ENCODE data around the gene NARS2.

Gene NARS2

DNA sequence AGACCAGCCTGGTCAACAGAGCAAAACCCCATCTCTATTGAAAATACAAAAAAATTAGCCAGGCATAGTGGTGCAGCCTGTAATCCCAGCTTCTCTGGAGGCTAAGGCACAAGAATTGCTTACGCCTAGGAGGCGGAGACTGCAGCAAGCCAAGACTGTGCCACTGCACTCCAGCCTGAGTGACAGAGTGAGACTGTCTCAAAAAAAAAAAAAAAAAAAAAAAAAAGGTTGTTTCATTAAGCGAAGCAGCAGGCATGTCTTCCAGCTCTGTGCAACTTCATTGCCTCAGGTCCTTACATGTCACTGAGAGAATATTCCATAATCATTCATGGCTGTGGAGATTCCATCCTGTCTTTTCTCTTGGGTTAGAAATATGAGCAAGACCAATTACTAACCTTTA, 174.0 kb downstream of the NARS2 start:
- ChIA-PET POLR2A (no interaction called here), CTCF (interaction anchor here (0.8 to 4.2 kb wide), 3 partner anchors 12 to 164 kb away, joined by 3 to 25 read pairs (median 3); no protein-coding TSS in a partner anchor)
- TF ChIP-seq, protein P1, sequence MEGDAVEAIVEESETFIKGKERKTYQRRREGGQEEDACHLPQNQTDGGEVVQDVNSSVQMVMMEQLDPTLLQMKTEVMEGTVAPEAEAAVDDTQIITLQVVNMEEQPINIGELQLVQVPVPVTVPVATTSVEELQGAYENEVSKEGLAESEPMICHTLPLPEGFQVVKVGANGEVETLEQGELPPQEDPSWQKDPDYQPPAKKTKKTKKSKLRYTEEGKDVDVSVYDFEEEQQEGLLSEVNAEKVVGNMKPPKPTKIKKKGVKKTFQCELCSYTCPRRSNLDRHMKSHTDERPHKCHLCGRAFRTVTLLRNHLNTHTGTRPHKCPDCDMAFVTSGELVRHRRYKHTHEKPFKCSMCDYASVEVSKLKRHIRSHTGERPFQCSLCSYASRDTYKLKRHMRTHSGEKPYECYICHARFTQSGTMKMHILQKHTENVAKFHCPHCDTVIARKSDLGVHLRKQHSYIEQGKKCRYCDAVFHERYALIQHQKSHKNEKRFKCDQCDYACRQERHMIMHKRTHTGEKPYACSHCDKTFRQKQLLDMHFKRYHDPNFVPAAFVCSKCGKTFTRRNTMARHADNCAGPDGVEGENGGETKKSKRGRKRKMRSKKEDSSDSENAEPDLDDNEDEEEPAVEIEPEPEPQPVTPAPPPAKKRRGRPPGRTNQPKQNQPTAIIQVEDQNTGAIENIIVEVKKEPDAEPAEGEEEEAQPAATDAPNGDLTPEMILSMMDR (IDR thresholded peaks at IDR 0.05; ENCODE audit: insufficient read depth, low read length, missing control alignments) = no peak
- DNase-seq (ENCODE audit: low read depth, low spot score) = no peak
- H3K4me3 ChIP-seq (ENCODE audit: low read depth, low read length) = no peak overlapping the region

DNA sequence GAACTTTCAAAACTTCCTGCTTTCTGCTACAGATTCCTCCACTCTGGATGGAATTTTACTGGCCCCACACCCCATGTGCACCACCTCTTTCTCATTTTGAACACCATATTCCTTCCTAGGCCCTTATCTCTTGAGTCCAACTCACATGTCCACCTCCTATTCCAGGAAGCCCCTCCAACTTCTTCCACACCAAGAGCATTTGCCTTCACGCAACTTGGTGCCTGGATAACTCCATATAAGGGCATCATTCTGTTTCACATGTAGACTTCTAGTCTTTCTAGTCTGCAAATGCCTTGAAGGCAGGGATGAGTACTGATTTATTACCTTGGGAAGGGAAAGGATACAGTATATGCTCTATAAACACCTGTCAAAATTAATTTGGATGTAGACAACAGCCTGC, 174.5 kb downstream of the NARS2 start:
- H3K4me3 ChIP-seq (ENCODE audit: low read depth, low read length) = no peak overlapping the region
- CTCF ChIA-PET = interaction anchor here (0.6 to 4.2 kb wide), 5 partner anchors 13 to 164 kb away, joined by 3 to 25 read pairs (median 3); no protein-coding TSS in a partner anchor
- POLR2A ChIA-PET = no interaction called here
- DNase-seq (ENCODE audit: low read depth, low spot score) = no peak
- TF ChIP-seq, protein P1 (IDR thresholded peaks at IDR 0.05; ENCODE audit: insufficient read depth, low read length, missing control alignments) = no peak

DNA sequence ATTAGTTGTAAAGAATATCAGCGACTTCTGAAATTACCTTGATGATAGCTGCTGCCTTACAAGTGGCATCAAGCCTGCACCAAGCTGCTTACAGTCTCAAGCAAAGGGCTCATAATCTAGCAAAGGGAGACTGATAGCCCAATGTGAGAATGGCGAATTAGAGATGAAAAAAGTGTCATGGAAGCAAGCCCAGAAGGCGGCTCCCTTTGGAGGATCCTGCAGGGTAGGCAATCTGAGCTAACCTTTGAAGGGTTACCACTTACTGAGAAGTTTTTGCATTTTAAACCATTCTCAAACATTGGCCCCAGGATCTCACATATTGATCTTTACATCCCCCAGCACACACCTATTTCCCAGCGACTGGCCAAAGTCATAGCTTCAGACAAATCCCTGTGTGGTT, 175.5 kb downstream of the NARS2 start:
- TF ChIP-seq, protein P1 (IDR thresholded peaks at IDR 0.05; ENCODE audit: insufficient read depth, low read length, missing control alignments) = no peak
- no peak for DNase-seq (ENCODE audit: low read depth, low spot score)
- no peak overlapping the region for H3K4me3 ChIP-seq (ENCODE audit: low read depth, low read length)
- CTCF ChIA-PET = interaction anchor here (1.0 to 4.2 kb wide), 3 partner anchors 14 to 165 kb away, joined by 3 to 25 read pairs (median 9); no protein-coding TSS in a partner anchor
- POLR2A ChIA-PET = interaction anchor here (0.6 kb wide), 1 partner anchor 742 kb away, joined by 5 read pairs; no protein-coding TSS in a partner anchor

DNA sequence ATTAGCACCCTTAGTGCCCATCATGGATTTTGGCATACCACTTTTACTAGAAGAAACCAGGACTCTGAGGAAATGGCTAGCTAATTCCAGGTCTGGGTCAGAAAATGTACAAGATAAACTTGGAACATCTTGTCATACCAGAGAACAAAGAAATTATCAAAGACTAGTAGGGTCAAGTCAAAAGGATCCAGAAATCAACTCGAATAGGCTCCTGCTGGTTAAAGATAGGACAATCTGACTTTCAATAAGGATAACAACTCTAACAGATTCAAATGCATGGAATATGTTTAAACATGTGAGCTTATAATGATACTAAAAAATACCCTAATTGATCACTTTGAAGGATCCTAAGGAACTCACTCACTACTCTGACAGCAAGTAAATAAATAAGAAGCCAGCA, 175.9 kb downstream of the NARS2 start:
- CTCF ChIA-PET = interaction anchor here (1.0 to 4.2 kb wide), 3 partner anchors 15 to 166 kb away, joined by 3 to 25 read pairs (median 9); no protein-coding TSS in a partner anchor
- H3K4me3 ChIP-seq (ENCODE audit: low read depth, low read length) = no peak overlapping the region
- POLR2A ChIA-PET = interaction anchor here (0.6 kb wide), 1 partner anchor 741 kb away, joined by 5 read pairs; no protein-coding TSS in a partner anchor
- no peak for DNase-seq (ENCODE audit: low read depth, low spot score)
- TF ChIP-seq, protein P1 (IDR thresholded peaks at IDR 0.05; ENCODE audit: insufficient read depth, low read length, missing control alignments) = no peak

DNA sequence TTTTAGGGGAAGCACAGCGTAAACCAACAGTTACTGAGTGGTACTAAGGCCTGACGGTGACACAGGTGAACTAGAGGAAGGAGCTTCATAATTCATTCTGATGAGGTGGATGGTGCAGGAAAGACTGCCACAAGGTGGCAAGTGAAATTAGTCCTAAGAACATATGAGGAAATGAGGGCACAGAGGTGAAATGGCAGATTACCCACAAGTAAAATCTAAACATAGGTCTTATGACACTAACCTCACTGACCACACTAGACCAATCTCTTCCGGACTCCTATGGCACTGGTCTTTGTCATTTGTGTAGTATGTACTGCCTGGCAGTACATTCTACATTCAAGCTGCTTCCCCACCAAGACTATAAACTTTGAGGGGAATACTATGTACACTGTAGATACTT, 177.3 kb downstream of the NARS2 start:
- H3K4me3 ChIP-seq (ENCODE audit: low read depth, low read length) = no peak overlapping the region
- no peak for DNase-seq (ENCODE audit: low read depth, low spot score)
- POLR2A ChIA-PET = no interaction called here
- TF ChIP-seq, protein P1 (IDR thresholded peaks at IDR 0.05; ENCODE audit: insufficient read depth, low read length, missing control alignments) = no peak
- CTCF ChIA-PET = no interaction called here

DNA sequence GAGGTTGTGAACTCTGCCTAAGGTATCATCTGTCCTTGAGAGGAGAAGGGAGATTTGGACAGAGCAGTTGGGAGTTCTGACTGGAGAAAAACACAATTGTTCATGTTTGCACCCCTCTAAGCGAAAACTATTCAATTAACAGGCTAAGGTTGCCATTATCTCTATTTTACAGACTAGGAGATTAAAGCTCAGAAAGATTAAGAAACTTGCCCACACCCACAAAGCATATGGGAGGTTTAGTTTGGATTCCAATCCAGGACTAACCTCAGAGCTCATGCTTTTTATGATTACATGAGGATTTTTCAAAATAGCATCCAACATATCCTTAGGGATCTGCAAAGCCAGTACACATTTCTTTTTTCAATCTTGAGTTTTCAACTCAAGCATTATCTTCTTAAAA, 179.1 kb downstream of the NARS2 start:
- CTCF ChIA-PET = interaction anchor here (1.4 kb wide), 1 partner anchor 20 kb away, joined by 6 read pairs; no protein-coding TSS in a partner anchor
- DNase-seq (ENCODE audit: low read depth, low spot score) = no peak
- TF ChIP-seq, protein P1 (IDR thresholded peaks at IDR 0.05; ENCODE audit: insufficient read depth, low read length, missing control alignments) = no peak
- POLR2A ChIA-PET = no interaction called here
- no peak overlapping the region for H3K4me3 ChIP-seq (ENCODE audit: low read depth, low read length)

Measured in AG04449 (cell line).